ENCODE data around the gene ANTKMT.
"Not testable (repeated sequence)": the region's sequence is repeated elsewhere in the genome, so short reads cannot be mapped to it uniquely, and the experiment has no call there.

The ANTKMT gene

GRCh38 chr16:728131-728889 lies 7.4 kb downstream of the ANTKMT start:
- DNase-seq (ENCODE audit: low read depth): no peak

GRCh38 chr16:728890-729744 lies 8.2 kb downstream of the ANTKMT start:
- DNase-seq (ENCODE audit: low read depth): no peak

- no peak for DNase-seq (ENCODE audit: low read depth)
Measured at GRCh38 chr16:729768-730665, 9.1 kb downstream of the ANTKMT start.

- DNase-seq (ENCODE audit: low read depth): no peak
Measured at GRCh38 chr16:730666-731509, 9.9 kb downstream of the ANTKMT start.

- DNase-seq (ENCODE audit: low read depth): no peak
Measured at GRCh38 chr16:732332-732731, 11.4 kb downstream of the ANTKMT start.

GRCh38 chr16:732936-733335 lies 12.0 kb downstream of the ANTKMT start:
- no peak for DNase-seq (ENCODE audit: low read depth)

GRCh38 chr16:733382-734207 lies 12.6 kb downstream of the ANTKMT start:
- DNase-seq (ENCODE audit: low read depth): no peak

GRCh38 chr16:734208-734980 lies 13.4 kb downstream of the ANTKMT start:
- no peak for DNase-seq (ENCODE audit: low read depth)

GRCh38 chr16:734981-735881 lies 14.3 kb downstream of the ANTKMT start:
- no peak for DNase-seq (ENCODE audit: low read depth)

GRCh38 chr16:735982-736453 lies 15.1 kb downstream of the ANTKMT start:
- DNase-seq (ENCODE audit: low read depth): no peak

- no peak for DNase-seq (ENCODE audit: low read depth)
Measured at GRCh38 chr16:736936-737481, 16.1 kb downstream of the ANTKMT start.

GRCh38 chr16:739560-740458 lies 18.9 kb downstream of the ANTKMT start:
- no peak for DNase-seq (ENCODE audit: low read depth)

GRCh38 chr16:740459-740763 lies 19.5 kb downstream of the ANTKMT start:
- no peak for DNase-seq (ENCODE audit: low read depth)

- peak; percentile 47 for DNase-seq (ENCODE audit: low read depth)
Measured at GRCh38 chr16:740764-741505, 20.0 kb downstream of the ANTKMT start, which contains the start of gene CIAO3. Gene CIAO3 (minus strand): TSS chr16:740997. CDS start chr16:740985, 12 bp downstream.

GRCh38 chr16:741986-742629 lies 21.2 kb downstream of the ANTKMT start:
- no peak for DNase-seq (ENCODE audit: low read depth)

GRCh38 chr16:742894-743293 lies 21.9 kb downstream of the ANTKMT start:
- DNase-seq (ENCODE audit: low read depth): not testable (repeated sequence)

Measured in non-pigmented ciliary epithelial cell (primary cell).